HEK293T (cell line): ENCODE data around the gene LYVE1.

Experiments
- ARNT ChIP-seq: fragments of 450-650 bp; IDR thresholded peaks from 2 replicates; pipeline ENCODE4 v1.6.1; 2017; ENCODE audit warnings: mild to moderate bottlenecking
- BHLHE40 ChIP-seq: fragments of 450-650 bp; IDR thresholded peaks from 2 replicates; pipeline ENCODE4 v1.6.1; 2016; ENCODE audit warnings: mild to moderate bottlenecking, moderate library complexity, borderline replicate concordance
- CTBP1 ChIP-seq: fragments of 450-650 bp; IDR thresholded peaks from 2 replicates; pipeline ENCODE4 v1.6.1; 2016; ENCODE audit warnings: borderline replicate concordance
- FOXA1 ChIP-seq: fragments of 450-650 bp; IDR thresholded peaks from 2 replicates; pipeline ENCODE4 v1.6.1; 2016; ENCODE audit warnings: mild to moderate bottlenecking
- FOXK2 ChIP-seq: fragments of 450-650 bp; IDR thresholded peaks from 2 replicates; pipeline ENCODE4 v1.6.1; 2016; ENCODE audit warnings: mild to moderate bottlenecking
- FOXM1 ChIP-seq: fragments of 450-650 bp; IDR thresholded peaks from 2 replicates; pipeline ENCODE4 v1.6.1; 2017; ENCODE audit warnings: mild to moderate bottlenecking, borderline replicate concordance
- HDGF ChIP-seq: fragments of 450-650 bp; IDR thresholded peaks from 2 replicates; pipeline ENCODE4 v1.6.1; 2017; ENCODE audit warnings: antibody characterized with exemption, borderline replicate concordance
- L3MBTL2 ChIP-seq: fragments of 450-650 bp; conservative IDR thresholded peaks from 2 replicates; pipeline ENCODE4 v1.6.1; 2016; ENCODE audit warnings: mild to moderate bottlenecking
- NFRKB ChIP-seq: fragments of 450-650 bp; IDR thresholded peaks from 2 replicates; pipeline ENCODE4 v1.6.1; 2016; ENCODE audit warnings: mild to moderate bottlenecking, moderate library complexity
- SP1 ChIP-seq: fragments of 450-650 bp; IDR thresholded peaks from 2 replicates; pipeline ENCODE4 v1.6.1; 2017
- SUZ12 ChIP-seq: fragments of 450-650 bp; IDR thresholded peaks from 2 replicates; pipeline ENCODE4 v1.6.1; 2016; ENCODE audit warnings: mild to moderate bottlenecking
- TARDBP ChIP-seq: fragments of 450-650 bp; IDR thresholded peaks from 2 replicates; pipeline ENCODE4 v1.6.1; 2016
- ZNF384 ChIP-seq: fragments of 450-650 bp; IDR thresholded peaks from 2 replicates; pipeline ENCODE4 v1.6.1; 2016
- TF ChIP-seq, protein P1 (sequence below): fragments of 450-650 bp; IDR thresholded peaks from 2 replicates; pipeline ENCODE4 v1.6.1; 2016

DNA sequence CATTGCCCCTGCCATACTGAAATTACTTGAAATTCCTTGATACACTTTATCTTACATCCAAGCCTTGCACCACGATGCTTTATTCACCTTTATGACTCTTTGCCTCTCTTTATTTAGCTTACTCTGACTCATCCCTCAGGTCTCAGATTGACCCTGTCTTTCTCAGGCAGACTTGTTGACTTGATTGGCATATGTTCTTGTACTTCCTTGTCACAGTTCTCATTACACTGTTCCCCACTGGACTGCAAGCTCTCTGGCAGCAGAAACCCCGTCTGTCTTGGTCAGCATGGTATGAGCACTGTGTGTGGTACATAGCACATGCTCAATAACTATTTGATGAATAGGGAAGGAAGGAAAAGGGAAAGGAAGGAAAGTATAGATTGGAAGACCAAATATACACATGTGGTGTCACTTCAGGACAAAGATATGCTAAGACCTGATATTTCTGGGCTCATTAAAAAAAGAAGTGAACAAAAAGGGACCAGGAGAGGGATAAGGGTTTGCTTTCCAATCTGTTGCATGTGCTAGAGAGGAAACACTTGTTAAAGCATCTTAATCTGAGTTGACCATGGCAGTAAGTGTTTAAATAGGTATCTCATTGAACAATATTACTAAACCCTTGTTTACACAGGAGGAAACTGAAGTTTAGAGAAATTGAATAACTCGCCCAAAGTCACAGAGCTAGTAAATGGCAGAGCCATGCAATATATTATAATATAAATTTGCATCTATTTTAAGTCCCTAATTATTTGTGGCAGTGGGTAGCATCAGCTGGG, 7.2 kb downstream of the LYVE1 start:
- TF ChIP-seq FOXM1 (no peak), FOXA1 (no peak), BHLHE40 (no peak), CTBP1 (no peak), ZNF384 (no peak), TARDBP (no peak), HDGF (no peak), L3MBTL2 (no peak), FOXK2 (no peak), SUZ12 (no peak), NFRKB (no peak), ARNT (no peak), SP1 (no peak)
- TF ChIP-seq, protein P1, sequence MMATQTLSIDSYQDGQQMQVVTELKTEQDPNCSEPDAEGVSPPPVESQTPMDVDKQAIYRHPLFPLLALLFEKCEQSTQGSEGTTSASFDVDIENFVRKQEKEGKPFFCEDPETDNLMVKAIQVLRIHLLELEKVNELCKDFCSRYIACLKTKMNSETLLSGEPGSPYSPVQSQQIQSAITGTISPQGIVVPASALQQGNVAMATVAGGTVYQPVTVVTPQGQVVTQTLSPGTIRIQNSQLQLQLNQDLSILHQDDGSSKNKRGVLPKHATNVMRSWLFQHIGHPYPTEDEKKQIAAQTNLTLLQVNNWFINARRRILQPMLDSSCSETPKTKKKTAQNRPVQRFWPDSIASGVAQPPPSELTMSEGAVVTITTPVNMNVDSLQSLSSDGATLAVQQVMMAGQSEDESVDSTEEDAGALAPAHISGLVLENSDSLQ = no peak
